Thyroid gland (tissue), 4 donors: ENCODE data around the gene MRGPRG.

ENCODE experiments used
- CTCF ChIP-seq, 6 experiments: fragments of 200-600 bp in 3 of 6; fragments of 450-650 bp in 3 of 6; sonication (generic) in 3 of 6; IDR thresholded peaks; one replicate each; pipeline ENCODE4 v1.5.1; 2016 to 2019; ENCODE audit warnings: antibody characterized with exemption in 6 of 6, mild to moderate bottlenecking in 2 of 6, inconsistent platforms in 1 of 6, moderate library complexity in 1 of 6
- POLR2A ChIP-seq, 2 donors: fragments of 450-650 bp; IDR thresholded peaks; one replicate each; pipeline ENCODE4 v1.6.1; 2017; ENCODE audit warnings: antibody characterized with exemption in 2 of 2, mild to moderate bottlenecking in 2 of 2, moderate library complexity in 1 of 2

DNA sequence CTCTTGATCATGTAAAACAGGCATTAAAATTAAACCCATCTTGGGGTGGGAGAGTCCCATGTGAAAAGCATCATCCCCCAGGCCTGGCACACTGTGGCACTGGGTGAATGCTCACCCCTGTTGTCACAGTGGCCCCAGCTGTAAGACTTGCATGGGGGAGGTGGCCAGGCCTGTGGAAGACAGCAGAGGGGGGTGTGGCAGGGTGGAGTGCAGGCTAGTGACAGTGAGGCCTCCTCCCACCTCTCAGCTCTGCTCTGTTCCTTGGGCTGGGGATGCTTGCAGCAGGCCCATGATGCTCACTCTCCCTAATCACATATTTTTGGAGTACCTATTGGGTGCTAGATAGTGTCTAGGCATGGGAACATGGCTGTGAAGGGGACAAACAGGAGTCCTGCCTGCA is 43.4 kb downstream of the MRGPRG start:
- TF ChIP-seq CTCF (IDR thresholded peaks at IDR 0.05) (no peak), POLR2A (IDR thresholded peaks at IDR 0.05) (no peak)
